Ovary (tissue), 9 donors: ENCODE measurements around the gene PDLIM7. TPM values are rescaled to one million over a fixed set of nuclear protein-coding genes. Genes with fewer than 3 reads are reported as not detected.

ENCODE experiments used
- DNase-seq, 5 donors: peaks; one replicate each; pipeline ENCODE4 v3.0.0-alpha.2; 2019 to 2020
- H3K27ac ChIP-seq, 2 donors: fragments of 200-600 bp; one replicate each; pipeline versions ENCODE4 v1.5.1 to v1.8.0; 2019 to 2022
- H3K27me3 ChIP-seq: fragments of 200-600 bp; one replicate; pipeline ENCODE4 v1.8.0; 2022
- H3K36me3 ChIP-seq: fragments of 200-600 bp; sonication (generic); one replicate; pipeline ENCODE4 v1.5.1; 2019
- H3K4me1 ChIP-seq: one replicate; pipeline ENCODE4 v1.8.1; 2013; ENCODE audit warnings: mild to moderate bottlenecking, moderate library complexity; ENCODE audit not compliant: insufficient read depth
- H3K4me3 ChIP-seq: fragments of 200-600 bp; sonication (generic); one replicate; pipeline ENCODE4 v1.5.1; 2017
- H3K9me3 ChIP-seq, 2 donors: fragments of 200-600 bp in 1 of 2; sonication (generic) in 1 of 2; one replicate each; pipeline versions ENCODE4 v1.5.1 to v1.8.1; 2013 to 2019; ENCODE audit warnings: mild to moderate bottlenecking in 1 of 2, moderate library complexity in 1 of 2
- EP300 ChIP-seq: sonication (generic); formaldehyde crosslinking; IDR thresholded peaks from one replicate; pipeline ENCODE4 v1.6.1; 2017; ENCODE audit warnings: antibody characterized with exemption
- POLR2A ChIP-seq: fragments of 450-650 bp; IDR thresholded peaks from one replicate; pipeline ENCODE4 v1.6.1; 2017; ENCODE audit warnings: antibody characterized with exemption, mild to moderate bottlenecking, moderate library complexity
- WGBS, 3 donors: extraction: QIAGEN DNeasy Blood & Tissue Kit in 1 of 3; methylation state at CpG; one replicate each; pipeline versions ENCODE4 v1.1.5 to v1.1.7; 2013 to 2017; 5-methylcytosine and 5-hydroxymethylcytosine counted together
- intact Hi-C, 4 donors: fragments of 100-400 bp; cut with DNase I; formaldehyde crosslinking; loops; one replicate each; pipeline versions ENCODE4 v1.11.0 to v1.15.1; 2022 to 2023
- polyA plus RNA-seq, 2 donors: library from polyadenylated mRNA; stranded (reverse); fragments of 200-250 nt in 1 of 2; fragments of 350-450 nt in 1 of 2; fragmentation: Illumina TruSeq in 1 of 2; extraction: RNeasy Lipid Tissue Mini Kit (QIAGEN cat#74804) in 1 of 2; gene quantifications; one replicate each; pipeline ENCODE4 v1.2.3, GENCODE V29; 2013 to 2014
- total RNA-seq, 7 donors: library from RNA; depleted of rRNA in 2 of 7; stranded (reverse); fragments of >200 nt in 2 of 7; fragmentation: NEBNext Ultra II Directional in 3 of 7; extraction: Animal tissue kit (Norgen Biotek cat#: 25700) in 3 of 7; gene quantifications; one replicate each; pipeline versions ENCODE4 v1.1.0 to v1.2.4, GENCODE V29; 2016 to 2023
- TF ChIP-seq, protein P1 (sequence below), 3 donors: fragments of 450-650 bp in 2 of 3; fragments of 200-600 bp in 1 of 3; IDR thresholded peaks; one replicate each; pipeline versions ENCODE4 v1.5.1 to v1.8.0; 2016 to 2022; ENCODE audit warnings: antibody characterized with exemption in 3 of 3, mild to moderate bottlenecking in 1 of 3
- donor health status: DM: no; HTN: no; CAD: no; lungs with moderate emphysema.
- donor health status: DM: no; HTN: no; CAD: no.
- donor health status: Bipolar disorder and iron deficiency.
- donor health status: DM: yes; HTN: yes; CAD: no.
- donor health status: DM: no; HTN: no; CAD: no.
- donor health status: DM: yes; HTN: yes; CAD: no.

The PDLIM7 gene
- total and polyA plus RNA-seq, 9 donors = 25.7 to 243 (median 83.3) TPM

DNA sequence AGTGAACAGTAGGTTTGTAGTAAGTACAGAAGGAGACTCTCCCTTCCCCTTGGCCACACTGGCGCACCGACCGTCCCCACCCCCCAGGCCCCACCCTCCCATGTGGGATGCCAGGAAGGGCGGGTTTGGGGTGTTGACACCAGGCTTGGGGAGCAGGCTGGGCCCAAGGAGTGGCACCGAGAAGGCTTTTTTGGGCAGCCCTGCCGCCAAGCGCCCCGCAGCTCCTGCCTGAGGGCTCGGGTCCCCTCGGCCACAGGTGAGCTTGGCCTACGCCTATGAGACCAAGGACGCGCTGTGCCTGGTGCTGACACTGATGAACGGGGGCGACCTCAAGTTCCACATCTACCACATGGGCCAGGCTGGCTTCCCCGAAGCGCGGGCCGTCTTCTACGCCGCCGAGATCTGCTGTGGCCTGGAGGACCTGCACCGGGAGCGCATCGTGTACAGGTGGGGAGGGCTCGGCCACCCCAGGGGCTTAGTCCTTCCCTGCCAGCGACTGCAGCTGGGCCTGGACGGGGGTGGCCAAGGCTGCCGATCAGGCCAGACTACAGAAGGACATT lies 63.7 kb downstream of the PDLIM7 start:
- Histone ChIP-seq H3K4me3 (no peak overlapping the region), H3K36me3 (no peaks in the 10 kb centered on the region), H3K9me3 (no peaks in the 10 kb centered on the region), H3K27ac (no peak overlapping the region), H3K27me3 (no peaks in the 10 kb centered on the region), H3K4me1 (no peaks in the 10 kb centered on the region)
- 88 to 92% (median 92%) methylated on average over 26 to 29 of the region's 29 CpGs for WGBS, 3 donors
- no peak for DNase-seq
- TF ChIP-seq, protein P1, sequence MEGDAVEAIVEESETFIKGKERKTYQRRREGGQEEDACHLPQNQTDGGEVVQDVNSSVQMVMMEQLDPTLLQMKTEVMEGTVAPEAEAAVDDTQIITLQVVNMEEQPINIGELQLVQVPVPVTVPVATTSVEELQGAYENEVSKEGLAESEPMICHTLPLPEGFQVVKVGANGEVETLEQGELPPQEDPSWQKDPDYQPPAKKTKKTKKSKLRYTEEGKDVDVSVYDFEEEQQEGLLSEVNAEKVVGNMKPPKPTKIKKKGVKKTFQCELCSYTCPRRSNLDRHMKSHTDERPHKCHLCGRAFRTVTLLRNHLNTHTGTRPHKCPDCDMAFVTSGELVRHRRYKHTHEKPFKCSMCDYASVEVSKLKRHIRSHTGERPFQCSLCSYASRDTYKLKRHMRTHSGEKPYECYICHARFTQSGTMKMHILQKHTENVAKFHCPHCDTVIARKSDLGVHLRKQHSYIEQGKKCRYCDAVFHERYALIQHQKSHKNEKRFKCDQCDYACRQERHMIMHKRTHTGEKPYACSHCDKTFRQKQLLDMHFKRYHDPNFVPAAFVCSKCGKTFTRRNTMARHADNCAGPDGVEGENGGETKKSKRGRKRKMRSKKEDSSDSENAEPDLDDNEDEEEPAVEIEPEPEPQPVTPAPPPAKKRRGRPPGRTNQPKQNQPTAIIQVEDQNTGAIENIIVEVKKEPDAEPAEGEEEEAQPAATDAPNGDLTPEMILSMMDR (IDR thresholded peaks at IDR 0.05) = no peak
- TF ChIP-seq EP300 (no peak), POLR2A (no peak)
- intact Hi-C loops = no loop called here

Other genes with a start within 250 kb of the PDLIM7 start
- 10 to 100 TPM; 23.3 to 40.4 (median 26.8) TPM for gene RAB24, start 193.9 kb downstream of the PDLIM7 start, total RNA-seq
- 10 to 100 TPM; 17.0 to 40.4 TPM for gene RAB24, start 193.9 kb downstream of the PDLIM7 start, polyA plus RNA-seq
- 10 to 100 TPM; 42.8 to 96.8 (median 74.6) TPM for gene PRELID1, start 193.8 kb downstream of the PDLIM7 start, total RNA-seq
- 10 to 100 TPM; 65.0 to 77.6 TPM for gene PRELID1, start 193.8 kb downstream of the PDLIM7 start, polyA plus RNA-seq
- 1 to 10 TPM; 3.2 to 9.8 (median 6.2) TPM for gene MXD3, start 185.7 kb downstream of the PDLIM7 start, total RNA-seq
- gene MXD3, start 185.7 kb downstream of the PDLIM7 start, polyA plus RNA-seq = 1 to 10 TPM in 1 of 2 donors, under 1 TPM in 1; 0.30 to 6.0 TPM
- gene LMAN2, start 145.9 kb downstream of the PDLIM7 start, total RNA-seq = 100 to 1,000 TPM in 2 of 7 donors, 10 to 100 TPM in 5; 63.5 to 154 (median 93.5) TPM
- gene LMAN2, start 145.9 kb downstream of the PDLIM7 start, polyA plus RNA-seq = 100 to 1,000 TPM in 1 of 2 donors, 10 to 100 TPM in 1; 85.0 to 142 TPM
- gene RGS14, start 139.7 kb downstream of the PDLIM7 start, total RNA-seq = 10 to 100 TPM in 1 of 7 donors, 1 to 10 TPM in 6; 4.0 to 27.0 (median 8.0) TPM
- 1 to 10 TPM in 1 of 2 donors, under 1 TPM in 1; 0.73 to 6.2 TPM for gene RGS14, start 139.7 kb downstream of the PDLIM7 start, polyA plus RNA-seq
- gene SLC34A1, start 113.2 kb downstream of the PDLIM7 start, total RNA-seq = not detected
- not detected for gene SLC34A1, start 113.2 kb downstream of the PDLIM7 start, polyA plus RNA-seq
- gene PFN3, start 96.9 kb downstream of the PDLIM7 start, total RNA-seq = not detected
- not detected for gene PFN3, start 96.9 kb downstream of the PDLIM7 start, polyA plus RNA-seq
- 1 to 10 TPM in 1 of 7 donors, under 1 TPM in 1, not detected in 5; 0.28 to 1.7 TPM for gene F12, start 88.0 kb downstream of the PDLIM7 start, total RNA-seq
- not detected for gene F12, start 88.0 kb downstream of the PDLIM7 start, polyA plus RNA-seq
- gene GRK6, start 70.9 kb downstream of the PDLIM7 start, total RNA-seq = 10 to 100 TPM; 13.6 to 30.3 (median 21.7) TPM
- gene GRK6, start 70.9 kb downstream of the PDLIM7 start, polyA plus RNA-seq = 10 to 100 TPM in 1 of 2 donors, 1 to 10 TPM in 1; 5.9 to 15.3 TPM
- gene PRR7, start 50.8 kb downstream of the PDLIM7 start, total RNA-seq = 10 to 100 TPM in 1 of 7 donors, 1 to 10 TPM in 5, under 1 TPM in 1; 0.66 to 11.4 (median 2.1) TPM
- gene PRR7, start 50.8 kb downstream of the PDLIM7 start, polyA plus RNA-seq = under 1 TPM in 1 of 2 donors, not detected in 1; 0.51 TPM
- 10 to 100 TPM; 35.1 to 91.6 (median 57.0) TPM for gene DBN1, start 24.0 kb downstream of the PDLIM7 start, total RNA-seq
- gene DBN1, start 24.0 kb downstream of the PDLIM7 start, polyA plus RNA-seq = 10 to 100 TPM; 18.4 to 55.4 TPM
- gene DOK3, start 12.2 kb upstream of the PDLIM7 start, total RNA-seq = 1 to 10 TPM; 1.3 to 7.2 (median 2.5) TPM
- 1 to 10 TPM; 1.8 to 4.2 TPM for gene DOK3, start 12.2 kb upstream of the PDLIM7 start, polyA plus RNA-seq
- gene DDX41, start 19.4 kb upstream of the PDLIM7 start, total RNA-seq = 100 to 1,000 TPM in 1 of 7 donors, 10 to 100 TPM in 6; 63.5 to 104 (median 76.0) TPM
- gene DDX41, start 19.4 kb upstream of the PDLIM7 start, polyA plus RNA-seq = 10 to 100 TPM; 58.3 to 63.6 TPM
- gene FAM193B, start 57.0 kb upstream of the PDLIM7 start, total RNA-seq = 10 to 100 TPM; 50.2 to 77.6 (median 64.3) TPM
- gene FAM193B, start 57.0 kb upstream of the PDLIM7 start, polyA plus RNA-seq = 10 to 100 TPM; 14.8 to 77.3 TPM
- gene TMED9, start 94.6 kb upstream of the PDLIM7 start, total RNA-seq = 100 to 1,000 TPM in 2 of 7 donors, 10 to 100 TPM in 5; 54.0 to 112 (median 80.7) TPM
- 10 to 100 TPM; 68.5 to 80.3 TPM for gene TMED9, start 94.6 kb upstream of the PDLIM7 start, polyA plus RNA-seq
- gene B4GALT7, start 102.5 kb upstream of the PDLIM7 start, total RNA-seq = 10 to 100 TPM; 18.0 to 40.0 (median 27.2) TPM
- gene B4GALT7, start 102.5 kb upstream of the PDLIM7 start, polyA plus RNA-seq = 10 to 100 TPM in 1 of 2 donors, 1 to 10 TPM in 1; 8.5 to 28.7 TPM